Upper lobe of right lung (tissue), 1 donor: Measurements from ENCODE around the gene XRCC1. TPM values are rescaled to one million over a fixed set of nuclear protein-coding genes. Genes with fewer than 3 reads are reported as not detected.

Experiments
- ATAC-seq: fragments of 200-7000 bp; cut with Tn5 transposase; one replicate; pipeline ENCODE4 v1.9.1; 2020; ENCODE audit warnings: mild to moderate bottlenecking, moderate library complexity
- DNase-seq: peaks from one replicate; pipeline ENCODE4 v3.0.0-alpha.2; 2020
- H3K27ac ChIP-seq: fragments of 200-600 bp; one replicate; pipeline ENCODE4 v1.8.0; 2022
- H3K27me3 ChIP-seq: fragments of 200-600 bp; one replicate; pipeline ENCODE4 v1.8.0; 2022; ENCODE audit warnings: mild to moderate bottlenecking
- H3K36me3 ChIP-seq: fragments of 200-600 bp; one replicate; pipeline ENCODE4 v1.8.0; 2022
- H3K4me1 ChIP-seq: fragments of 200-600 bp; one replicate; pipeline ENCODE4 v1.8.0; 2022
- H3K4me3 ChIP-seq: fragments of 200-600 bp; one replicate; pipeline ENCODE4 v1.8.0; 2022; ENCODE audit warnings: mild to moderate bottlenecking
- H3K9me3 ChIP-seq: fragments of 200-600 bp; one replicate; pipeline ENCODE4 v1.8.0; 2022
- intact Hi-C: fragments of 100-400 bp; cut with DNase I; formaldehyde crosslinking; loops from one replicate; pipeline ENCODE4 v1.11.0; 2022
- total RNA-seq: library from RNA; stranded (reverse); fragmentation: NEBNext Ultra II Directional; extraction: Animal tissue kit (Norgen Biotek cat#: 25700); gene quantifications from one replicate; pipeline ENCODE4 v1.2.1, GENCODE V29; 2021
- TF ChIP-seq, protein P1 (sequence below): fragments of 200-600 bp; IDR thresholded peaks from one replicate; pipeline ENCODE4 v1.8.0; 2022; ENCODE audit warnings: antibody characterized with exemption
- donor health status: DM: no; HTN: yes; CAD: no; lungs with severe emphysema.

XRCC1 gene
- total RNA-seq, 1 donor from 2014 or later: 23.8 TPM

DNA sequence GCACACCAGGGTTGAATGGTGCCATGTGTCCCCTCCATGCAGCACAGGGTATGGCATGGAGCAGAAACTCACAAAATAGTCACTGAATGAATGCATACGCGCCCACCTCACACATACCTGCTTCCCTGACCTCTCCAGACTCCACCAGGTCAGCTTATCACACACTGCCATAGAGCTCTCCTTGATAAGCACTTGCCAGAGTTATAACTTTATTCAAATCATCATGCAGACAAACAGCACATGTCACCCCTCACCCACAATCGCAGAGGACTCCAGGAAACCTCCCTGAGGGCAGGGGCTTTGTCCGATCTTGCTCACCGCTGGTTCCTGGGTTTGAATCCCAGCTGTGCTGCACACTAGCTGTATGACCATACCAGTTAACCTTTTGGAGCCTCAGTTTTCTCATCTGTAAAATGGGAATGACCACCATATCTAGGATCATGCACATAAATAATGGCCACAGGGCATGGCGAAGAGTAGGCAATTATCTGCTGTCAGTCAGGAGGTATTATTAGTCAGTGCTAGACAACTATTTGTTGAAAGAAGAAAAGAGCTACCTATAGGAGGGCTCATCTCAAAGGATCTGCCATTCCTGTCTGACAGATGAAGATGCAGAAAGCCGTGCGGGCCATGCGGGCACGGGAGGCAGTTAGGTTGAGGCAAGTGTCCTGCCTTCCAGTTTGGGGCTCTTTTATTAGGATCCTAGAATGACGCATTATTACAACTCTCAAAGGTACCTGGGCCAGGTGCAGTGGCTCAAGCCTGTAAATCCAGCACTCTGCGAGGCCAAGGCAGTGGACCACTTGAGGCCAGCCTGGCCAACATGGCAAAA lies 14.0 kb downstream of the XRCC1 start:
- Histone ChIP-seq H3K36me3 (peaks cover 29% of the 10 kb centered on the region), H3K9me3 (no peaks in the 10 kb centered on the region), H3K4me1 (peaks cover 17% of the 10 kb centered on the region), H3K27ac (peak overlapping the region; percentile 83), H3K27me3 (no peaks in the 10 kb centered on the region), H3K4me3 (no peak overlapping the region)
- TF ChIP-seq, protein P1, sequence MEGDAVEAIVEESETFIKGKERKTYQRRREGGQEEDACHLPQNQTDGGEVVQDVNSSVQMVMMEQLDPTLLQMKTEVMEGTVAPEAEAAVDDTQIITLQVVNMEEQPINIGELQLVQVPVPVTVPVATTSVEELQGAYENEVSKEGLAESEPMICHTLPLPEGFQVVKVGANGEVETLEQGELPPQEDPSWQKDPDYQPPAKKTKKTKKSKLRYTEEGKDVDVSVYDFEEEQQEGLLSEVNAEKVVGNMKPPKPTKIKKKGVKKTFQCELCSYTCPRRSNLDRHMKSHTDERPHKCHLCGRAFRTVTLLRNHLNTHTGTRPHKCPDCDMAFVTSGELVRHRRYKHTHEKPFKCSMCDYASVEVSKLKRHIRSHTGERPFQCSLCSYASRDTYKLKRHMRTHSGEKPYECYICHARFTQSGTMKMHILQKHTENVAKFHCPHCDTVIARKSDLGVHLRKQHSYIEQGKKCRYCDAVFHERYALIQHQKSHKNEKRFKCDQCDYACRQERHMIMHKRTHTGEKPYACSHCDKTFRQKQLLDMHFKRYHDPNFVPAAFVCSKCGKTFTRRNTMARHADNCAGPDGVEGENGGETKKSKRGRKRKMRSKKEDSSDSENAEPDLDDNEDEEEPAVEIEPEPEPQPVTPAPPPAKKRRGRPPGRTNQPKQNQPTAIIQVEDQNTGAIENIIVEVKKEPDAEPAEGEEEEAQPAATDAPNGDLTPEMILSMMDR: no peak
- DNase-seq (no peak), ATAC-seq (no peak)
- intact Hi-C loops: no loop called here

DNA sequence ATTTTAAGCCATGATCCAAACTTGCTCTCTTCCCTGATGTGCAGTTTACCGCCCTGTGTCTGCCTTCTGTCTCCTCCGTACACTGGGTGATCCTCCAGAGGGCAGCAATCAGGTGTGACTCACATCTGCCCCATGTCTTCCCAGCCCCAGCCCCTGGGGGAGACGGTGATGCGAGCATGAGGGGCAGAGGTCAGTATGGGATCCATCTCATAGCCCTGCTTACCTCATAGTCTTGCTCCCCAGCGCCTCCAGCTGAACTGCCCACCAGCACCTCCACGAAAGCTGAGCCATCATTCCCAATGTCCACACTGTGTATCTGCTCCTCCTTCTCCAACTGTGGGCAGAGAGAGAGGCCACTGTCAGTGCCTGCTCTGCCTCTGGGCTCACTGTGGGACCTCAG lies 14.6 kb downstream of the XRCC1 start:
- ATAC-seq (no peak), DNase-seq (no peak)
- intact Hi-C loops: no loop called here
- Histone ChIP-seq H3K9me3 (no peaks in the 10 kb centered on the region), H3K27ac (peak overlapping the region; percentile 6), H3K36me3 (peaks cover 29% of the 10 kb centered on the region), H3K27me3 (no peaks in the 10 kb centered on the region), H3K4me3 (no peak overlapping the region), H3K4me1 (peaks cover 17% of the 10 kb centered on the region)
- TF ChIP-seq, protein P1: no peak

DNA sequence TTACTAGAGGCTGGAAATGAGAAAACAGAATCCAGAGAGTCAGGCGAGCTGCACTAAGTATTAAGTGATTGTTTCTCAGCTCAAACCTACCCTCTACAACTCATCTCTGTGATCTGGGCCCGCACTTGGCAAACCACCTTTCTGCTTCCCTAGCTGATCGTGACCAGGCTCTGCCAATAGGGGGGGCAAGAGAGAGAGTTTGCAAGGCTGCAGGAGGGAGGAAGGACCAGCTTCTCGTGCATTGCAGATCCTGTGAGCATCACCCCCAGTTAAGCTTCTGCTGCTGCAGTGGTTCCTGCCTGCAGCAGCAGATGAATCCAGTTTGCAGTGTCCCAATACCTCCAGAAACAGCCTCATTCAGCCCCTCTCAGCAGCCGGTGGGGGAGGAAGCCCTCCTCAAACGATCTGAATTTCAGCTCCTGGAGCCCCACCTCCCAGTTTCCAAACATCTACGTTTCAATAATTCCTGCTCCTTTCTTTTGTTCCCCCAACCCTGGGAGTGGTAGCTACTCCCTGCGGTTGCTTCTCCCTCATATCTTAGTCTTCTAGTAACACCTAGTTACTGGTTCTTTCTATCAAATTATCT lies 20.0 kb downstream of the XRCC1 start:
- no peak for DNase-seq
- Histone ChIP-seq H3K27ac (no peak overlapping the region), H3K27me3 (no peaks in the 10 kb centered on the region), H3K9me3 (no peaks in the 10 kb centered on the region), H3K36me3 (peaks cover 37% of the 10 kb centered on the region), H3K4me3 (no peak overlapping the region), H3K4me1 (no peaks in the 10 kb centered on the region)
- TF ChIP-seq, protein P1: peak; percentile 69
- ATAC-seq: peak; percentile 91
- intact Hi-C loops: no loop called here

DNA sequence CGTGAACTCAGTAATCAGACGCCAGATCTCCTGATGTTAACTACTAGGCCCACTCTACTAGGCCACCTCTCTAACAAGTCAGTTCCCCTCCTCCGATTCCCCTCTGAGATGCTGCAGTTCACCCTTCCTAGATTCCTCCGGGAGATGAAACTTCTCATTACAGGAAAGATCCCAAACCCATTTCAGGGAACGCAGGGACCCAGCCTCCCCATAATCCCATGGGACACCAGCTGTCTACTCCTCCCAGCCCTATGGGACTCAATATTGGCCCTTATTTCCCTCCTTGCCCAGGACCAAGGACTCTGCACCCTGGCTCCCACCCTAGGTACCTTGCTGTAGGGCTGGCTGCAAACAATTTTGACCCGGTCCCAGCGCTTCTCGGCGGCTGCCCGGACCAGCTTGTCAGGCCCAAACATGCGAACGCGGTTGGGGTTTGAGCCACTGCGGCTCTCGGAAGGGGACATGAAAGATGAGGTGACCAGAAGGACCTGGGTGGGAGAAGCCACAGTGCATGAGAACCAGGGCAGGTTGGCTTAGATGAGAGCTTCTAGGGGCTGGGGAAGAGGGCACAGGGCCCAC lies 20.9 kb downstream of the XRCC1 start:
- peaks cover 36% of the 10 kb centered on the region for H3K36me3 ChIP-seq

DNA sequence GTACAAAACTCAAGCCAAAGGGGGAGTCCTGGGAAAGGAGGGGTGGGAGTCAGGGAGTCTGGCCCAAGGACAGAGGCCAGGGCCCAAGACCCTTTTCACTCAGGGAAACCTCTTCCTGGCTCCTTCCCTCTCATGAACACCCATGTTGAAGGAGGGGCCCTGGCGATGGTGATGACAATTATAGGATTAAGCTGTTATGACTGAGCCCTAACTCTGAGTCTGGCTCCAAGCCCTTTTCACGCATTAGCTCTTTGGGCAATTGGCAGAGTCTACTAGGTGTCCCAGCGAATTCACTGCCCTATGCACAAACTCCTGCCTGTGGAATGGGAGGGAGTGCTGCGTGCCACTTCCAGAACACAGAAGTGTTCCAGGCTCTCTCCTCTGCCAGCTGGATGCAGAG lies 21.7 kb downstream of the XRCC1 start:
- no peak overlapping the region for H3K27ac ChIP-seq
- ATAC-seq: no peak
- no peaks in the 10 kb centered on the region for H3K9me3 ChIP-seq
- no peaks in the 10 kb centered on the region for H3K4me1 ChIP-seq
- TF ChIP-seq, protein P1: no peak
- H3K36me3 ChIP-seq: peaks cover 42% of the 10 kb centered on the region
- H3K27me3 ChIP-seq: no peaks in the 10 kb centered on the region
- DNase-seq: no peak
- intact Hi-C loops: no loop called here
- H3K4me3 ChIP-seq: no peak overlapping the region

More for the DNA sequence above, 20.9 kb downstream of the XRCC1 start:
- H3K27me3 ChIP-seq: no peaks in the 10 kb centered on the region
- no peaks in the 10 kb centered on the region for H3K4me1 ChIP-seq
- H3K4me3 ChIP-seq: no peak overlapping the region
- H3K27ac ChIP-seq: no peak overlapping the region
- no peak for ATAC-seq
- intact Hi-C loops: no loop called here
- TF ChIP-seq, protein P1: no peak
- no peaks in the 10 kb centered on the region for H3K9me3 ChIP-seq
- DNase-seq: no peak
